Raji (cell line): ENCODE results near the gene LEKR1.

Source experiments
- POLR2A ChIP-seq: IDR thresholded peaks from 2 replicates; pipeline ENCODE4 v1.6.1; 2011; ENCODE audit warnings: low read depth, low read length, control low read depth; ENCODE audit not compliant: insufficient read depth

LEKR1 gene

GRCh38 chr3:157069846-157070677 lies 243.9 kb downstream of the LEKR1 start:
- TF ChIP-seq POLR2A = no peak

- TF ChIP-seq POLR2A = no peak
These were observed 244.5 kb downstream of the LEKR1 start for GRCh38 chr3:157070678-157070999.

- no peak for TF ChIP-seq POLR2A
These were observed 245.8 kb downstream of the LEKR1 start for GRCh38 chr3:157071744-157072525.

DNA sequence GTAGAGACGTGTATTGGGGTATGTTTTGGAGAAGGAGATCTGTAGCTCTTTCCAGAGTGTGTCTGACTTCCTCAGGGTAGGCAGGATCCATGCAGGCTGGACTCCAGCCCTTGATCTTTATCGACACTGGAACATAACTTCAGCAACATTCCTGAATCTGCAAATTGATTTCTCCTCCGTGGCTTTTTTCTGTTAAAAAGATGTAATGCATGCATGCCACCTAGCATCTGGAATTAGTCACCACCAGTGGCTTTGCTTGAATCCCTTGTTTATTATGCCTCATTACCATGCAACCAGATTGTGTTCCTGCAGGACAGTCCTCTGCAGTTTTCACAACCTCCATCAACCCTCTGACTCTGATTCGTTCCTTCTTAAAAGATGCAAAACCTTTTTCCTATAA lies 247.7 kb downstream of the LEKR1 start:
- no peak for TF ChIP-seq POLR2A

- no peak for TF ChIP-seq POLR2A
These were observed 248.3 kb downstream of the LEKR1 start for GRCh38 chr3:157074490-157074889.

GRCh38 chr3:157074981-157075380 lies 248.8 kb downstream of the LEKR1 start:
- no peak for TF ChIP-seq POLR2A

GRCh38 chr3:157075693-157076420 lies 249.7 kb downstream of the LEKR1 start:
- TF ChIP-seq POLR2A = no peak

- no peak for TF ChIP-seq POLR2A
These were observed 251.4 kb downstream of the LEKR1 start for GRCh38 chr3:157077565-157077991.

GRCh38 chr3:157078131-157078810 lies 252.1 kb downstream of the LEKR1 start:
- no peak for TF ChIP-seq POLR2A

DNA sequence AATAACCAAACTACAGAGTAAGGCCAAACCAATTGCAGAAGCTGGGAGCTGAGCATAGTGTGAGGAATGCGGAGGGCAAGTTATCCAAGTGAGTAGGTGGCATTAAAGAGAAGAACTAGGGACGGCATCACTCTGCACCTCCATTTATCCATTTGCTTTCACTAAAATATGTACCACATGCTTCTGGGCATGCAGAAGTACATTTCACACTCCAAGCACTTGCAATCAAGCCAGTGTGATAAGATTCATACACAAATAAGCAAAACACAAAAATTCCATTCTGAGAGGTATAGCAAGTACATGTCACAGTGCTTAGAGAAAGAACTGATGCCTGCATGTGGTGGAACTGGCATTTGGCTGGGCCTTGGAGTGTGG lies 252.6 kb downstream of the LEKR1 start:
- no peak for TF ChIP-seq POLR2A

GRCh38 chr3:157079676-157080369 lies 253.7 kb downstream of the LEKR1 start:
- no peak for TF ChIP-seq POLR2A

DNA sequence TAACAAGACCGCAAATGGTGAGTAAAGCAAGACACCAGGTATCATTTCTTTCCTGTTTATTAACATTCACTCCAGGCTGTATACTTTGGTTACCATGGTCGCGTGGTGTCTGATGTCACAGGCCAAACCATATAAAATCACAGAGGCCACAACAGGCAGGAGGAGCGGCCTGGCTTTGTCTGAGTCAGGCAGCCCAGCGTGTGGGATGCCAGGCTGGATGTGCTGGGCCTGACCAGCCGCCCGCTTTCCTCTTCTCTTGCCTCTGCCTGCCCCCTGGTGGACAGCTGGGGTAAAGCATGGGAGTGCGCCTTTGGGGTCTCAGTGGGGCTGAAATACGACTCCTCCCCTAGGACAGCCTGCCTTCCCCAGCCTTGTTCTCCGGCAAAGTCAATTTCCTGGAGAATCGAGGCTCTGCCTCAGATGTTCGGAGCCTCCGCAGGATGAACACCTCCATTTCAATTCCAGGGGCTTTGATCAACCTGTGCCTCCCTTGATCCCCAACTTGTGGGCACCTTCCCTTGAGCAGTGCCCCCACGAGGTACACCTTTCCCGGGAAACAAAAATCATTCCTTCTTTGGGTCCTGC lies 255.6 kb downstream of the LEKR1 start:
- no peak for TF ChIP-seq POLR2A

- no peak for TF ChIP-seq POLR2A
These were observed 256.3 kb downstream of the LEKR1 start for GRCh38 chr3:157082305-157082982.

GRCh38 chr3:157083824-157084223 lies 257.7 kb downstream of the LEKR1 start:
- no peak for TF ChIP-seq POLR2A

DNA sequence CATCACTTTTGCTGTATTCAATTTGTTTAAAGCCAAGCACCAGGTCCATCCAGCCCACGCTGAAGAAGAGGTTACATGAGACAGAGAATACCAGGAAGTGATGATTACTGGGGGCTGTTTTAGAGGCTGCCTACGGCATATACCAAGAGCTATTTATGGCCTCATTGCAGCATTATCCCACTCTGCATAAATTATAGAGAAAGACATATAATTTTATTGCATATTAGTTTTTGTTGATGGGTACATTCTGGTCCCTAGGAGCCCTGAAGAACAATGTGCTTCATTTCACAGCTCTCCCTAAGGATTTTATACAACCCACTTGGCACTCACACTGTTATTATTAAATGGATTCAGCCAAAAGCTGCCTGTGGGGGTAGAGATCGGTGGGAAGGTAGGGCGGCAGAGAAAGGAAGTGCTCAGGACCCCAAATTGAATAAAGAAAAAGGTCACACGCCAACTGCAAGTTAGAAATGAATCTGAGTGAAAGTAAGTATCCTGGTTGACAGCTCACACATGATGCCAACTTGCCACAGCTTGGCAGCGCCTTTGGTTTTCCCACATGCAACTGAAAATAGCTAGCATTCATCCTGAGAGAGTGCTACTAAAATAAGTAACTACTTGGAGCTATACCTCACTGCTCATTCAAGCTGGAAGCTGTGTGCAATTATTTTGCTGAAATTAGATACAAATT lies 260.1 kb downstream of the LEKR1 start:
- no peak for TF ChIP-seq POLR2A
